Measurements from ENCODE around the gene DNAJA4.

DNA sequence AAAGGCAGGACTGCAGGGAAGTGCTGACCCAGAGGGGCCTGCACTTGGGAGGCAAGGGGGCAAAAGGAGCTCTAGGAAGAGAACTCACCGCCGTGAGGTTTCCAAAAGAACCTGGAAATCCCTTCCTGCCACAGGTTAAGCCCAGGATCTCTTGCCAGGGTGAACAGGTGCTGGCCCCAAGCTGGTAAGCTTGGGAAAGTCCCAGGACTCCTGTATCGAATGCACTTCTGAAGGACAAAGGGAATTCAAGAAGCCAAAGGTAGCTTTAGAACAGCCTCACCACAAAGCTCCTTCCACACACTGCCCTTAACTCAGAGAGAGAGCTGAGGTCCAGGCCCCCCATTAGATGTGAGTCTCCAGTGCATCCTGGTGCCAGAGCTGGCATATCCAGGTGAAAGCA, 46.9 kb downstream of the DNAJA4 start:
- no peak for TF ChIP-seq SMC3 (conservative IDR thresholded peaks at IDR 0.05; ENCODE audit: poor library complexity)
- no peak for TF ChIP-seq CTCF (IDR thresholded peaks at IDR 0.05; ENCODE audit: poor library complexity, severe bottlenecking)

Measured in neural cell (in vitro differentiated cells).